SK-N-SH (cell line): Measurements from ENCODE around the gene SORBS2. TPM values are rescaled to one million over a fixed set of nuclear protein-coding genes. Genes with fewer than 3 reads are reported as not detected.

Experiments
- CTCF ChIA-PET: fragments of 300-600, 350-600 bp; formaldehyde crosslinking; extraction: SDS; loops from one replicate; lab custom pipeline; 2021; lab: Yijun Ruan, JAX
- POLR2A ChIA-PET: fragments of 350-600 bp; sonication (Branson Sonifier 250); formaldehyde crosslinking; extraction: SDS; loops from one replicate; lab custom pipeline; 2020; ENCODE audit warnings: antibody characterized with exemption, inconsistent platforms; lab: Yijun Ruan, JAX
- DNase-seq: peaks from one replicate; pipeline ENCODE4 v3.0.0; 2012
- H2AFZ ChIP-seq: fragments of 200-600 bp; sonication (generic); 2 replicates; pipeline ENCODE4 v1.8.1; 2016; ENCODE audit warnings: antibody characterized with exemption, mild to moderate bottlenecking, low read depth
- H3F3A ChIP-seq: fragments of 200-600 bp; sonication (generic); replicated peaks from 2 replicates; pipeline ENCODE3; 2016; ENCODE audit warnings: antibody characterized with exemption, mild to moderate bottlenecking; ENCODE audit not compliant: insufficient read depth
- H3K27ac ChIP-seq, 2 experiments: fragments of 200-500 bp in 1 of 2; fragments of 200-600 bp in 1 of 2; sonication (Bioruptor generic) in 1 of 2; sonication (generic), shearing (Covaris generic) in 1 of 2; 2 replicates each; pipeline versions ENCODE4 v1.5.1 to v1.6.1; 2014 to 2016; ENCODE audit warnings: low read depth in 2 of 2, inconsistent platforms in 1 of 2, low read length in 1 of 2, mild to moderate bottlenecking in 1 of 2, mixed read lengths in 1 of 2
- H3K27me3 ChIP-seq: fragments of 200-600 bp; sonication (generic), shearing (Covaris generic); 2 replicates; pipeline ENCODE4 v1.6.1; 2016; ENCODE audit warnings: mixed run types; ENCODE audit not compliant: insufficient read depth
- H3K36me3 ChIP-seq, 2 experiments: fragments of 200-500 bp in 1 of 2; fragments of 200-600 bp in 1 of 2; sonication (Bioruptor generic) in 1 of 2; sonication (generic) in 1 of 2; replicated peaks in 1 of 2; 2 replicates each; pipeline versions ENCODE3 to v1.5.1; 2014 to 2016; ENCODE audit warnings: low read length in 1 of 2, mild to moderate bottlenecking in 1 of 2; ENCODE audit not compliant: insufficient read depth in 2 of 2, control insufficient read depth in 1 of 2
- H3K4me1 ChIP-seq, 2 experiments: fragments of 200-500 bp in 1 of 2; fragments of 200-600 bp in 1 of 2; sonication (Bioruptor generic) in 1 of 2; sonication (generic), shearing (Covaris generic) in 1 of 2; 2 replicates each; pipeline versions ENCODE4 v1.5.1 to v1.6.1; 2014 to 2016; ENCODE audit warnings: low read depth in 1 of 2, low read length in 1 of 2, mixed run types in 1 of 2; ENCODE audit not compliant: insufficient read depth in 2 of 2, control insufficient read depth in 1 of 2
- H3K4me2 ChIP-seq: fragments of 200-600 bp; sonication (generic), shearing (Covaris generic); 2 replicates; pipeline ENCODE4 v1.6.1; 2017; ENCODE audit warnings: mixed run types
- H3K4me3 ChIP-seq, 2 experiments: fragments of 200-500 bp in 1 of 2; fragments of 200-600 bp in 1 of 2; sonication (Bioruptor generic) in 1 of 2; sonication (generic), shearing (Covaris generic) in 1 of 2; 2 replicates each; pipeline versions ENCODE4 v1.5.1 to v1.8.1; 2014 to 2016; ENCODE audit warnings: low read depth in 2 of 2, inconsistent platforms in 1 of 2, low read length in 1 of 2, mild to moderate bottlenecking in 1 of 2, mixed read lengths in 1 of 2, moderate library complexity in 1 of 2
- H3K79me2 ChIP-seq: fragments of 200-600 bp; sonication (generic); 2 replicates; pipeline ENCODE4 v1.8.1; 2017; ENCODE audit warnings: mild to moderate bottlenecking; ENCODE audit not compliant: insufficient read depth
- H3K9ac ChIP-seq: fragments of 200-600 bp; sonication (generic); 2 replicates; pipeline ENCODE4 v1.6.1; 2017; ENCODE audit warnings: mixed run types
- H3K9me2 ChIP-seq: fragments of 200-600 bp; sonication (generic); 2 replicates; pipeline ENCODE4 v1.6.1; 2017; ENCODE audit warnings: mixed run types
- H3K9me3 ChIP-seq: fragments of 200-600 bp; sonication (generic); 2 replicates; pipeline ENCODE4 v1.6.1; 2017; ENCODE audit warnings: mixed run types, mild to moderate bottlenecking, moderate library complexity
- H4K20me1 ChIP-seq: fragments of 200-600 bp; sonication (generic); 2 replicates; pipeline ENCODE4 v1.6.1; 2017; ENCODE audit warnings: mild to moderate bottlenecking, mixed run types; ENCODE audit not compliant: insufficient read depth
- CTCF ChIP-seq: fragments of 200-600 bp; sonication (generic); IDR thresholded peaks from 2 replicates; pipeline ENCODE4 v1.6.1; 2017; ENCODE audit warnings: antibody characterized with exemption, mild to moderate bottlenecking, moderate library complexity
- EZH2phosphoT487 ChIP-seq: fragments of 200-600 bp; sonication (generic); IDR thresholded peaks from 2 replicates; pipeline ENCODE4 v1.6.1; 2017; ENCODE audit warnings: low read depth, mixed run types, mild to moderate bottlenecking, antibody characterized with exemption, moderate library complexity, borderline replicate concordance
- MXI1 ChIP-seq: IDR thresholded peaks from 2 replicates; pipeline ENCODE4 v1.6.1; 2012; ENCODE audit warnings: mild to moderate bottlenecking, low read depth, low read length, improper control_type of control experiment
- PBX3 ChIP-seq: IDR thresholded peaks from 2 replicates; pipeline ENCODE4; 2012
- POLR2AphosphoS5 ChIP-seq: IDR thresholded peaks from 2 replicates; pipeline ENCODE4 v1.6.1; 2012; ENCODE audit warnings: low read depth, low read length
- RCOR1 ChIP-seq: fragments of 150-350 bp; IDR thresholded peaks from 2 replicates; pipeline ENCODE4 v1.6.1; 2017; ENCODE audit warnings: antibody characterized with exemption, low read length
- REST ChIP-seq: IDR thresholded peaks from 2 replicates; pipeline ENCODE4 v1.6.1; 2012; ENCODE audit warnings: mild to moderate bottlenecking, low read depth, low read length, moderate library complexity
- RFX5 ChIP-seq: IDR thresholded peaks from 2 replicates; pipeline ENCODE4 v1.6.1; 2012; ENCODE audit warnings: mild to moderate bottlenecking, improper control_type of control experiment, low read length
- RXRA ChIP-seq: IDR thresholded peaks from 2 replicates; pipeline ENCODE4 v1.4.0; 2012; ENCODE audit warnings: low read depth, mild to moderate bottlenecking, borderline replicate concordance
- SMC3 ChIP-seq: IDR thresholded peaks from 2 replicates; pipeline ENCODE4 v1.6.1; 2012; ENCODE audit warnings: low read depth, low read length, improper control_type of control experiment
- TCF12 ChIP-seq: IDR thresholded peaks from 2 replicates; pipeline ENCODE4 v1.4.0; 2012
- TEAD4 ChIP-seq: IDR thresholded peaks from 2 replicates; pipeline ENCODE4 v1.4.0; 2012; ENCODE audit warnings: mild to moderate bottlenecking, borderline replicate concordance; ENCODE audit not compliant: insufficient read depth
- USF1 ChIP-seq: IDR thresholded peaks from 2 replicates; pipeline ENCODE4 v1.4.0; 2012; ENCODE audit warnings: low read depth, borderline replicate concordance
- YY1 ChIP-seq: IDR thresholded peaks from 2 replicates; pipeline ENCODE4 v1.4.0; 2012; ENCODE audit warnings: low read depth, mild to moderate bottlenecking
- WGBS: methylation state at CpG from one replicate; pipeline ENCODE4 v1.1.6; 2017; ENCODE audit warnings: low lambda C conversion rate; 5-methylcytosine and 5-hydroxymethylcytosine counted together
- polyA plus RNA-seq, 3 experiments: library from polyadenylated mRNA; depleted of rRNA; stranded (reverse); fragments of >200 nt; gene quantifications; 2 replicates each; pipeline ENCODE4 v1.2.3, GENCODE V29; 2012
- TF ChIP-seq, protein P1 (sequence below): fragments of 150-350 bp; IDR thresholded peaks from 2 replicates; pipeline ENCODE4 v1.6.1; 2016; ENCODE audit warnings: mild to moderate bottlenecking, low read depth, low read length
- TF ChIP-seq, protein P2 (sequence below): IDR thresholded peaks from 2 replicates; pipeline ENCODE4 v1.4.0; 2012; ENCODE audit warnings: low read depth
- TF ChIP-seq, protein P3 (sequence below): IDR thresholded peaks from 2 replicates; pipeline ENCODE4 v1.4.0; 2012; ENCODE audit warnings: low read depth, borderline replicate concordance
- TF ChIP-seq, protein P4 (sequence below): fragments of 150-350 bp; IDR thresholded peaks from 2 replicates; pipeline ENCODE4 v1.6.1; 2017; ENCODE audit warnings: antibody characterized with exemption, low read length, low read depth, borderline replicate concordance

SORBS2 gene
- polyA plus RNA-seq, 1 of the 3 experiments (the other 2 are of a cell fraction): 2.5 TPM

GRCh38 chr4:185723631-185724260 lies 88.2 kb downstream of the SORBS2 start:
- Histone ChIP-seq H3K27me3 (no peaks in the 10 kb centered on the region), H3K4me2 (no peak overlapping the region), H3K27ac (no peak overlapping the region), H3K4me3 (no peak overlapping the region), H3K9me2 (no peaks in the 10 kb centered on the region), H2AFZ (no peak overlapping the region), H3K9me3 (no peaks in the 10 kb centered on the region), H3K9ac (no peak overlapping the region), H3K36me3 (no peaks in the 10 kb centered on the region), H4K20me1 (no peaks in the 10 kb centered on the region), H3K79me2 (no peaks in the 10 kb centered on the region), H3F3A (no peaks in the 10 kb centered on the region), H3K4me1 (peaks cover 0 to 6% of the 10 kb centered on the region in 2 experiments; a peak in 2 of 4 replicates)
- TF ChIP-seq REST: no peak
- no peak for TF ChIP-seq RFX5
- TF ChIP-seq YY1: no peak
- TF ChIP-seq CTCF: no peak
- TF ChIP-seq PBX3: no peak
- no peak for TF ChIP-seq SMC3
- TF ChIP-seq MXI1: no peak
- TF ChIP-seq, protein P1, sequence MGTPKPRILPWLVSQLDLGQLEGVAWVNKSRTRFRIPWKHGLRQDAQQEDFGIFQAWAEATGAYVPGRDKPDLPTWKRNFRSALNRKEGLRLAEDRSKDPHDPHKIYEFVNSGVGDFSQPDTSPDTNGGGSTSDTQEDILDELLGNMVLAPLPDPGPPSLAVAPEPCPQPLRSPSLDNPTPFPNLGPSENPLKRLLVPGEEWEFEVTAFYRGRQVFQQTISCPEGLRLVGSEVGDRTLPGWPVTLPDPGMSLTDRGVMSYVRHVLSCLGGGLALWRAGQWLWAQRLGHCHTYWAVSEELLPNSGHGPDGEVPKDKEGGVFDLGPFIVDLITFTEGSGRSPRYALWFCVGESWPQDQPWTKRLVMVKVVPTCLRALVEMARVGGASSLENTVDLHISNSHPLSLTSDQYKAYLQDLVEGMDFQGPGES: no peak
- TF ChIP-seq TEAD4: no peak
- TF ChIP-seq RXRA: no peak
- TF ChIP-seq, protein P2, sequence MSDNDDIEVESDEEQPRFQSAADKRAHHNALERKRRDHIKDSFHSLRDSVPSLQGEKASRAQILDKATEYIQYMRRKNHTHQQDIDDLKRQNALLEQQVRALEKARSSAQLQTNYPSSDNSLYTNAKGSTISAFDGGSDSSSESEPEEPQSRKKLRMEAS: no peak
- no peak for TF ChIP-seq RCOR1
- TF ChIP-seq USF1: no peak
- TF ChIP-seq, protein P3, sequence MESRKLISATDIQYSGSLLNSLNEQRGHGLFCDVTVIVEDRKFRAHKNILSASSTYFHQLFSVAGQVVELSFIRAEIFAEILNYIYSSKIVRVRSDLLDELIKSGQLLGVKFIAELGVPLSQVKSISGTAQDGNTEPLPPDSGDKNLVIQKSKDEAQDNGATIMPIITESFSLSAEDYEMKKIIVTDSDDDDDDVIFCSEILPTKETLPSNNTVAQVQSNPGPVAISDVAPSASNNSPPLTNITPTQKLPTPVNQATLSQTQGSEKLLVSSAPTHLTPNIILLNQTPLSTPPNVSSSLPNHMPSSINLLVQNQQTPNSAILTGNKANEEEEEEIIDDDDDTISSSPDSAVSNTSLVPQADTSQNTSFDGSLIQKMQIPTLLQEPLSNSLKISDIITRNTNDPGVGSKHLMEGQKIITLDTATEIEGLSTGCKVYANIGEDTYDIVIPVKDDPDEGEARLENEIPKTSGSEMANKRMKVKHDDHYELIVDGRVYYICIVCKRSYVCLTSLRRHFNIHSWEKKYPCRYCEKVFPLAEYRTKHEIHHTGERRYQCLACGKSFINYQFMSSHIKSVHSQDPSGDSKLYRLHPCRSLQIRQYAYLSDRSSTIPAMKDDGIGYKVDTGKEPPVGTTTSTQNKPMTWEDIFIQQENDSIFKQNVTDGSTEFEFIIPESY: no peak
- TF ChIP-seq POLR2AphosphoS5: no peak
- TF ChIP-seq TCF12: no peak
- TF ChIP-seq, protein P4, sequence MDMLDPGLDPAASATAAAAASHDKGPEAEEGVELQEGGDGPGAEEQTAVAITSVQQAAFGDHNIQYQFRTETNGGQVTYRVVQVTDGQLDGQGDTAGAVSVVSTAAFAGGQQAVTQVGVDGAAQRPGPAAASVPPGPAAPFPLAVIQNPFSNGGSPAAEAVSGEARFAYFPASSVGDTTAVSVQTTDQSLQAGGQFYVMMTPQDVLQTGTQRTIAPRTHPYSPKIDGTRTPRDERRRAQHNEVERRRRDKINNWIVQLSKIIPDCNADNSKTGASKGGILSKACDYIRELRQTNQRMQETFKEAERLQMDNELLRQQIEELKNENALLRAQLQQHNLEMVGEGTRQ: no peak
- no peak for TF ChIP-seq EZH2phosphoT487
- WGBS: 69% methylated on average over 6 of the region's 6 CpGs
- no peak for DNase-seq
- CTCF ChIA-PET: no interaction called here
- POLR2A ChIA-PET: no interaction called here
